Tibial nerve (tissue), 3 donors: Measurements from ENCODE around the gene SHISA6.

Experiments
- CTCF ChIP-seq, 5 experiments: fragments of 200-600 bp in 3 of 5; fragments of 450-650 bp in 2 of 5; sonication (generic) in 3 of 5; IDR thresholded peaks; one replicate each; pipeline ENCODE4 v1.5.1; 2016 to 2019; ENCODE audit warnings: antibody characterized with exemption in 5 of 5, mild to moderate bottlenecking in 3 of 5, moderate library complexity in 2 of 5
- POLR2A ChIP-seq, 2 donors: fragments of 450-650 bp; IDR thresholded peaks; one replicate each; pipeline ENCODE4 v1.6.1; 2017; ENCODE audit warnings: antibody characterized with exemption in 2 of 2, mild to moderate bottlenecking in 2 of 2, moderate library complexity in 2 of 2

GRCh38 chr17:11221721-11222120 lies 19.3 kb upstream of the SHISA6 start:
- TF ChIP-seq POLR2A (IDR thresholded peaks at IDR 0.05) (no peak), CTCF (IDR thresholded peaks at IDR 0.05) (no peak)
